Upper lobe of right lung (tissue), 1 donor: ENCODE data around the gene AFF4. TPM values are rescaled to one million over a fixed set of nuclear protein-coding genes. Genes with fewer than 3 reads are reported as not detected.

Experiments
- ATAC-seq: fragments of 200-7000 bp; cut with Tn5 transposase; one replicate; pipeline ENCODE4 v1.9.1; 2020; ENCODE audit warnings: mild to moderate bottlenecking, moderate library complexity
- DNase-seq: peaks from one replicate; pipeline ENCODE4 v3.0.0-alpha.2; 2020
- H3K27ac ChIP-seq: fragments of 200-600 bp; one replicate; pipeline ENCODE4 v1.8.0; 2022
- H3K27me3 ChIP-seq: fragments of 200-600 bp; one replicate; pipeline ENCODE4 v1.8.0; 2022; ENCODE audit warnings: mild to moderate bottlenecking
- H3K36me3 ChIP-seq: fragments of 200-600 bp; one replicate; pipeline ENCODE4 v1.8.0; 2022
- H3K4me1 ChIP-seq: fragments of 200-600 bp; one replicate; pipeline ENCODE4 v1.8.0; 2022
- H3K4me3 ChIP-seq: fragments of 200-600 bp; one replicate; pipeline ENCODE4 v1.8.0; 2022; ENCODE audit warnings: mild to moderate bottlenecking
- H3K9me3 ChIP-seq: fragments of 200-600 bp; one replicate; pipeline ENCODE4 v1.8.0; 2022
- CTCF ChIP-seq: fragments of 200-600 bp; IDR thresholded peaks from one replicate; pipeline ENCODE4 v1.8.0; 2022; ENCODE audit warnings: antibody characterized with exemption
- intact Hi-C: fragments of 100-400 bp; cut with DNase I; formaldehyde crosslinking; loops from one replicate; pipeline ENCODE4 v1.11.0; 2022
- total RNA-seq: library from RNA; stranded (reverse); fragmentation: NEBNext Ultra II Directional; extraction: Animal tissue kit (Norgen Biotek cat#: 25700); gene quantifications from one replicate; pipeline ENCODE4 v1.2.1, GENCODE V29; 2021
- donor health status: DM: no; HTN: yes; CAD: no; lungs with severe emphysema.

The AFF4 gene
- total RNA-seq, 1 donor from 2014 or later: 76.9 TPM

- Histone ChIP-seq H3K27me3 (no peaks in the 10 kb centered on the region), H3K9me3 (no peaks in the 10 kb centered on the region), H3K4me1 (peaks cover 29% of the 10 kb centered on the region), H3K27ac (no peak overlapping the region), H3K36me3 (no peaks in the 10 kb centered on the region), H3K4me3 (no peak overlapping the region)
- DNase-seq (no peak), ATAC-seq (no peak)
- intact Hi-C loops: no loop called here
- no peak for TF ChIP-seq CTCF
Measured at GRCh38 chr5:132832612-132833011, 130.8 kb downstream of the AFF4 start.

- Histone ChIP-seq H3K4me1 (peaks cover 29% of the 10 kb centered on the region), H3K9me3 (no peaks in the 10 kb centered on the region), H3K27me3 (no peaks in the 10 kb centered on the region), H3K27ac (peak overlapping the region; percentile 91), H3K36me3 (no peaks in the 10 kb centered on the region), H3K4me3 (peak overlapping the region; percentile 73)
- intact Hi-C loops: no loop called here
- DNase-seq (no peak), ATAC-seq (no peak)
- TF ChIP-seq CTCF: no peak
Measured at GRCh38 chr5:132831095-132831860, 132.2 kb downstream of the AFF4 start.

GRCh38 chr5:132830436-132831094, 132.9 kb downstream of the AFF4 start, which contains the start of gene SHROOM1:
TSS of gene SHROOM1 (minus strand) at chr5:132830647. CDS start at chr5:132826140, 4,507 bp downstream.
- Histone ChIP-seq H3K4me1 (peaks cover 29% of the 10 kb centered on the region), H3K27me3 (no peaks in the 10 kb centered on the region), H3K4me3 (peak within 1 kb of the TSS; percentile 73), H3K9me3 (no peaks in the 10 kb centered on the region), H3K36me3 (no peaks in the 10 kb centered on the region), H3K27ac (peak within 1 kb of the TSS; percentile 91)
- ATAC-seq (peak; percentile 90), DNase-seq (peak; percentile 92)
- no peak for TF ChIP-seq CTCF
- intact Hi-C loops: no loop called here

GRCh38 chr5:132829742-132830435, 133.5 kb downstream of the AFF4 start:
- H3K4me1 ChIP-seq: peaks cover 29% of the 10 kb centered on the region
- H3K27ac ChIP-seq: peak overlapping the region; percentile 91
- intact Hi-C loops: no loop called here
- H3K9me3 ChIP-seq: no peaks in the 10 kb centered on the region
- H3K4me3 ChIP-seq: peak overlapping the region; percentile 73
- ATAC-seq (peak; percentile 89), DNase-seq (peak; percentile 93)
- no peaks in the 10 kb centered on the region for H3K27me3 ChIP-seq
- H3K36me3 ChIP-seq: no peaks in the 10 kb centered on the region
- TF ChIP-seq CTCF: peak; percentile 92

- ATAC-seq (no peak), DNase-seq (no peak)
- Histone ChIP-seq H3K27ac (no peak overlapping the region), H3K9me3 (no peaks in the 10 kb centered on the region), H3K36me3 (no peaks in the 10 kb centered on the region), H3K27me3 (no peaks in the 10 kb centered on the region), H3K4me1 (peaks cover 29% of the 10 kb centered on the region), H3K4me3 (peak overlapping the region; percentile 73)
- intact Hi-C loops: no loop called here
- no peak for TF ChIP-seq CTCF
Measured at GRCh38 chr5:132828846-132829494, 134.5 kb downstream of the AFF4 start.
